GM18502 (cell line): ENCODE measurements around the gene CD46.
A peak's percentile ranks its signal among the peaks of the same experiment; 100 is the strongest.

Experiments
- ATAC-seq: cut with Tn5 transposase; IDR thresholded peaks from one replicate; pipeline ENCODE4 v1.9.1; 2021; ENCODE audit warnings: mild to moderate bottlenecking; ENCODE audit not compliant: unreplicated experiment, poor library complexity

The CD46 gene

GRCh38 chr1:207812778-207813511 lies 61.1 kb downstream of the CD46 start:
- ATAC-seq, result no peak

GRCh38 chr1:207813512-207813881 lies 61.6 kb downstream of the CD46 start:
- no peak for ATAC-seq

GRCh38 chr1:207813946-207814345 lies 62.1 kb downstream of the CD46 start:
- no peak for ATAC-seq

GRCh38 chr1:207814469-207814868 lies 62.6 kb downstream of the CD46 start:
- no peak for ATAC-seq

GRCh38 chr1:207815466-207815865 lies 63.6 kb downstream of the CD46 start:
- no peak for ATAC-seq

- ATAC-seq, result no peak
Observed at GRCh38 chr1:207815913-207816291, 64.0 kb downstream of the CD46 start.

- no peak for ATAC-seq
Observed at GRCh38 chr1:207817166-207817565, 65.3 kb downstream of the CD46 start.

GRCh38 chr1:207817778-207818751 lies 66.2 kb downstream of the CD46 start:
- no peak for ATAC-seq

- ATAC-seq, result no peak
Observed at GRCh38 chr1:207818971-207819451, 67.2 kb downstream of the CD46 start.

- no peak for ATAC-seq
Observed at GRCh38 chr1:207820568-207821463, 69.0 kb downstream of the CD46 start.

GRCh38 chr1:207821464-207822045 lies 69.7 kb downstream of the CD46 start:
- no peak for ATAC-seq

GRCh38 chr1:207822124-207822601 lies 70.3 kb downstream of the CD46 start:
- ATAC-seq, result peak; percentile 38

- ATAC-seq, result peak; percentile 72
Observed at GRCh38 chr1:207822602-207823451, 71.0 kb downstream of the CD46 start.

- no peak for ATAC-seq
Observed at GRCh38 chr1:207823531-207823879, 71.7 kb downstream of the CD46 start.

- ATAC-seq, result peak; percentile 34
Observed at GRCh38 chr1:207823880-207824566, 72.2 kb downstream of the CD46 start.

- no peak for ATAC-seq
Observed at GRCh38 chr1:207824691-207825408, 73.0 kb downstream of the CD46 start.

- no peak for ATAC-seq
Observed at GRCh38 chr1:207825409-207825695, 73.5 kb downstream of the CD46 start.
